D721Med (cell line): ENCODE measurements around the gene AR.

Source experiments
- DNase-seq: peaks from one replicate; pipeline ENCODE4 v3.0.0; 2011; ENCODE audit warnings: low spot score; ENCODE audit not compliant: insufficient read length
- FAIRE-seq: peaks from 2 replicates; lab custom pipeline; 2011; peaks lifted over from hg19 to GRCh38; lab: Jason Lieb, UNC
- TF ChIP-seq, protein P1 (sequence below): IDR thresholded peaks from 2 replicates; pipeline ENCODE4 v1.5.1; 2012; ENCODE audit warnings: mild to moderate bottlenecking, control low read depth; ENCODE audit not compliant: insufficient read depth; ENCODE audit errors: missing control alignments

The AR gene

DNA sequence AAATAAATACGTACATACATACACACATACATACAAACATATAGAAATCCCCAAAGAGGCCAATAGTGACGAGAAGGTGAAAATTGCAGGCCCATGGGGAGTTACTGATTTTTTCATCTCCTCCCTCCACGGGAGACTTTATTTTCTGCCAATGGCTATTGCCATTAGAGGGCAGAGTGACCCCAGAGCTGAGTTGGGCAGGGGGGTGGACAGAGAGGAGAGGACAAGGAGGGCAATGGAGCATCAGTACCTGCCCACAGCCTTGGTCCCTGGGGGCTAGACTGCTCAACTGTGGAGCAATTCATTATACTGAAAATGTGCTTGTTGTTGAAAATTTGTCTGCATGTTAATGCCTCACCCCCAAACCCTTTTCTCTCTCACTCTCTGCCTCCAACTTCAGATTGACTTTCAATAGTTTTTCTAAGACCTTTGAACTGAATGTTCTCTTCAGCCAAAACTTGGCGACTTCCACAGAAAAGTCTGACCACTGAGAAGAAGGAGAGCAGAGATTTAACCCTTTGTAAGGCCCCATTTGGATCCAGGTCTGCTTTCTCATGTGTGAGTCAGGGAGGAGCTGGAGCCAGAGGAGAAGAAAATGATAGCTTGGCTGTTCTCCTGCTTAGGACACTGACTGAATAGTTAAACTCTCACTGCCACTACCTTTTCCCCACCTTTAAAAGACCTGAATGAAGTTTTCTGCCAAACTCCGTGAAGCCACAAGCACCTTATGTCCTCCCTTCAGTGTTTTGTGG, 180.7 kb downstream of the AR start:
- no peak for FAIRE-seq
- DNase-seq = no peak
- TF ChIP-seq, protein P1, sequence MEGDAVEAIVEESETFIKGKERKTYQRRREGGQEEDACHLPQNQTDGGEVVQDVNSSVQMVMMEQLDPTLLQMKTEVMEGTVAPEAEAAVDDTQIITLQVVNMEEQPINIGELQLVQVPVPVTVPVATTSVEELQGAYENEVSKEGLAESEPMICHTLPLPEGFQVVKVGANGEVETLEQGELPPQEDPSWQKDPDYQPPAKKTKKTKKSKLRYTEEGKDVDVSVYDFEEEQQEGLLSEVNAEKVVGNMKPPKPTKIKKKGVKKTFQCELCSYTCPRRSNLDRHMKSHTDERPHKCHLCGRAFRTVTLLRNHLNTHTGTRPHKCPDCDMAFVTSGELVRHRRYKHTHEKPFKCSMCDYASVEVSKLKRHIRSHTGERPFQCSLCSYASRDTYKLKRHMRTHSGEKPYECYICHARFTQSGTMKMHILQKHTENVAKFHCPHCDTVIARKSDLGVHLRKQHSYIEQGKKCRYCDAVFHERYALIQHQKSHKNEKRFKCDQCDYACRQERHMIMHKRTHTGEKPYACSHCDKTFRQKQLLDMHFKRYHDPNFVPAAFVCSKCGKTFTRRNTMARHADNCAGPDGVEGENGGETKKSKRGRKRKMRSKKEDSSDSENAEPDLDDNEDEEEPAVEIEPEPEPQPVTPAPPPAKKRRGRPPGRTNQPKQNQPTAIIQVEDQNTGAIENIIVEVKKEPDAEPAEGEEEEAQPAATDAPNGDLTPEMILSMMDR = no peak

DNA sequence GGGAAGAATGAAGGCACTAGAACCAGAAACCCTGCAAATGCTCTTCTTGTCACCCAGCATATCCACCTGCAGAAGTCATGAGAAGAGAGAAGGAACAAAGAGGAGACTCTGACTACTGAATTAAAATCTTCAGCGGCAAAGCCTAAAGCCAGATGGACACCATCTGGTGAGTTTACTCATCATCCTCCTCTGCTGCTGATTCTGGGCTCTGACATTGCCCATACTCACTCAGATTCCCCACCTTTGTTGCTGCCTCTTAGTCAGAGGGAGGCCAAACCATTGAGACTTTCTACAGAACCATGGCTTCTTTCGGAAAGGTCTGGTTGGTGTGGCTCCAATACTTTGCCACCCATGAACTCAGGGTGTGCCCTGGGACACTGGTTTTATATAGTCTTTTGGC, 181.7 kb downstream of the AR start:
- DNase-seq = no peak
- TF ChIP-seq, protein P1 = no peak
- no peak for FAIRE-seq

- FAIRE-seq = no peak
- DNase-seq = no peak
- TF ChIP-seq, protein P1 = no peak
These were observed 182.2 kb downstream of the AR start for GRCh38 chrX:67726018-67726417.

DNA sequence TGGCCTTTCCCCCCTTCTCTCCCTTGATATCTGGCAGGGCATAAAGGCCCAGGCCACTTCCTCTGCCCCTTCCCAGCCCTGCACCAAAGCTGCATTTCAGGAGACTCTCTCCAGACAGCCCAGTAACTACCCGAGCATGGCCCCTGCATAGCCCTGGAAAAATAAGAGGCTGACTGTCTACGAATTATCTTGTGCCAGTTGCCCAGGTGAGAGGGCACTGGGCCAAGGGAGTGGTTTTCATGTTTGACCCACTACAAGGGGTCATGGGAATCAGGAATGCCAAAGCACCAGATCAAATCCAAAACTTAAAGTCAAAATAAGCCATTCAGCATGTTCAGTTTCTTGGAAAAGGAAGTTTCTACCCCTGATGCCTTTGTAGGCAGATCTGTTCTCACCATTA, 183.8 kb downstream of the AR start:
- no peak for DNase-seq
- TF ChIP-seq, protein P1 = no peak

GRCh38 chrX:67730296-67730695, 186.5 kb downstream of the AR start:
- DNase-seq (no peak), FAIRE-seq (no peak)
- TF ChIP-seq, protein P1 = no peak

More for the DNA sequence above, 183.8 kb downstream of the AR start:
- no peak for FAIRE-seq

DNA sequence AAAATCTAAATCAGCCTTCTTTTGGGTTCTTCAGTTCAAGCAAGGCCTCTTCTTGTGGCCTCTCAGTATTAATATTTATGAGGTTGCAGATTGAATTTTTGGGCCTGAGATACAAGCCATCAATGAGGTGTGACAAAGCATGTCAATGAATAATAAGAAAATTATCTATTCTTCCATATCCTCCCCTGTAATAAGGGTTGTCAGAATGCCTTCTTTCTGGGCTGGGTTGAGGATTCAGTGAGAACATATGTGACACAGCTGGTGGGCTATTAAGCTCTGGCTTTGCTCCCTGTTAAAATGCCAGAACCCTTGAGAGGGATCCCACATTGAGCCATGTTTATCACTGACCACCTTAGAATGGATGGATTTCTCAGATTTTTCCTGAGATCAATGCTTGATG, 187.2 kb downstream of the AR start:
- TF ChIP-seq, protein P1 = no peak
- no peak for FAIRE-seq
- no peak for DNase-seq

- TF ChIP-seq, protein P1 = no peak
- DNase-seq (no peak), FAIRE-seq (no peak)
These were observed 189.0 kb downstream of the AR start for GRCh38 chrX:67732864-67733263.
